GM19240 (cell line): Measurements from ENCODE around the gene GIPR.
"Not testable (repeated sequence)": the region's sequence is repeated elsewhere in the genome, so short reads cannot be mapped to it uniquely, and the experiment has no call there.

ENCODE experiments used
- DNase-seq: peaks from one replicate; pipeline ENCODE4 v3.0.0; 2011; ENCODE audit warnings: low spot score; ENCODE audit not compliant: insufficient read length

Gene GIPR

GRCh38 chr19:45691516-45692186 lies 23.6 kb downstream of the GIPR start, which contains the start of gene SNRPD2:
Gene SNRPD2, minus strand, starts transcription at chr19:45691953. Its CDS starts 65 bp downstream, at chr19:45691888.
- DNase-seq: peak; percentile 69

- DNase-seq: peak; percentile 88
Observed at GRCh38 chr19:45692187-45693105, 24.4 kb downstream of the GIPR start, which contains the start of gene QPCTL. Gene QPCTL, plus strand, starts transcription at chr19:45692666. Its CDS starts 38 bp downstream, at chr19:45692704.

- peak; percentile 58 for DNase-seq
Observed at GRCh38 chr19:45693106-45693788, 25.2 kb downstream of the GIPR start.

GRCh38 chr19:45701676-45702075 lies 33.7 kb downstream of the GIPR start:
- no peak for DNase-seq

GRCh38 chr19:45705115-45705514 lies 37.1 kb downstream of the GIPR start:
- no peak for DNase-seq

- no peak for DNase-seq
Observed at GRCh38 chr19:45705710-45706415, 37.8 kb downstream of the GIPR start.

GRCh38 chr19:45710356-45711130 lies 42.5 kb downstream of the GIPR start:
- DNase-seq: no peak

GRCh38 chr19:45711851-45712698 lies 44.1 kb downstream of the GIPR start:
- no peak for DNase-seq

GRCh38 chr19:45712699-45713067 lies 44.7 kb downstream of the GIPR start:
- no peak for DNase-seq

GRCh38 chr19:45713141-45713540 lies 45.1 kb downstream of the GIPR start:
- no peak for DNase-seq

GRCh38 chr19:45715139-45715538 lies 47.1 kb downstream of the GIPR start:
- no peak for DNase-seq

- DNase-seq: no peak
Observed at GRCh38 chr19:45716359-45717130, 48.5 kb downstream of the GIPR start.

GRCh38 chr19:45717131-45717982 lies 49.3 kb downstream of the GIPR start:
- peak; percentile 99 for DNase-seq

GRCh38 chr19:45717983-45718650 lies 50.1 kb downstream of the GIPR start:
- DNase-seq: no peak

GRCh38 chr19:45720065-45720464 lies 52.0 kb downstream of the GIPR start:
- not testable (repeated sequence) for DNase-seq

- not testable (repeated sequence) for DNase-seq
Observed at GRCh38 chr19:45728683-45729082, 60.7 kb downstream of the GIPR start.

GRCh38 chr19:45729800-45730290 lies 61.8 kb downstream of the GIPR start:
- DNase-seq: no peak
